ENCODE measurements around the gene ADAMTS9.

ADAMTS9 gene

DNA sequence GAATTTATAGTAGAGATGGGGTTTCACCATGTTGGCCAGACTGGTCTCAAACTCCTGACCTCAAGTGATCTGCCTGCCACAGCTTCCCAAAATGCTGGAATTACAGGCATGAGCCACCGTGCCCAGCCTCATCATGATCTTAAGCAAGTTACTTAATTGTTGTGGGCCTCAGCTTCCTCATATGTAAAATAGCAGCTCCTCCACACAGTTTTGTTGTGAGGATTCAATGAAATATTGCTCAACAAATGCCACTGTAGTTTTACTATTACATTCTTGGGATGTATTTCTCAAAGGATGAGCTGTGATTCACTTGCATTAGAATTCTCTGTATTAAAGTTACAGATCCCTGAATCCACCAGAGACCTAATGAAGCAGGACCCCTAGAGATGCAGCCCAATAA, 168.8 kb downstream of the ADAMTS9 start:
- TF ChIP-seq, protein P1, sequence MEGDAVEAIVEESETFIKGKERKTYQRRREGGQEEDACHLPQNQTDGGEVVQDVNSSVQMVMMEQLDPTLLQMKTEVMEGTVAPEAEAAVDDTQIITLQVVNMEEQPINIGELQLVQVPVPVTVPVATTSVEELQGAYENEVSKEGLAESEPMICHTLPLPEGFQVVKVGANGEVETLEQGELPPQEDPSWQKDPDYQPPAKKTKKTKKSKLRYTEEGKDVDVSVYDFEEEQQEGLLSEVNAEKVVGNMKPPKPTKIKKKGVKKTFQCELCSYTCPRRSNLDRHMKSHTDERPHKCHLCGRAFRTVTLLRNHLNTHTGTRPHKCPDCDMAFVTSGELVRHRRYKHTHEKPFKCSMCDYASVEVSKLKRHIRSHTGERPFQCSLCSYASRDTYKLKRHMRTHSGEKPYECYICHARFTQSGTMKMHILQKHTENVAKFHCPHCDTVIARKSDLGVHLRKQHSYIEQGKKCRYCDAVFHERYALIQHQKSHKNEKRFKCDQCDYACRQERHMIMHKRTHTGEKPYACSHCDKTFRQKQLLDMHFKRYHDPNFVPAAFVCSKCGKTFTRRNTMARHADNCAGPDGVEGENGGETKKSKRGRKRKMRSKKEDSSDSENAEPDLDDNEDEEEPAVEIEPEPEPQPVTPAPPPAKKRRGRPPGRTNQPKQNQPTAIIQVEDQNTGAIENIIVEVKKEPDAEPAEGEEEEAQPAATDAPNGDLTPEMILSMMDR (IDR thresholded peaks at IDR 0.05; ENCODE audit: low read depth, low read length, missing control alignments) = no peak
- in situ Hi-C loops (cut with HindIII; ENCODE audit: low sequenced_read_pairs) = no loop called here
- DNase-seq (ENCODE audit: low read depth) = no peak
- H3K4me3 ChIP-seq (ENCODE audit: low read depth, low read length) = no peak overlapping the region

DNA sequence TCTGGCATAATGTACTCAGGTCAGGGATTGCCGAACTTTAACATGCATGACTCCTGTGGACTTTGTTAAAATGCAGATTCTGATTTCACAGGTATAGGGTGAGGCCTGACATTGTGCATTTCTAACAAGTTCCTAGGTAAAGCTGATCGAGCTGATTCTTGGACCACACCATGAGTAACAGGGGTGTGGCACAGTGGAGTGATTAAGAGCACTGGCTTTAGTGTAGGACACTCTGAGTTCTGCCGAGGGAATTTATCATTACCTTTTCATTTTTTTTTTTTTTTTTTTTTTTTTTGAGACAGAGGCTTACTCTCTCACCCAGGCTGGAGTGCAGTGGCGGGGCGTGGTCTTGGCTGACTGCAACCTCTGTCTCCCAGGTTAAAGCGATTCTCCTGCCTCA, 169.3 kb downstream of the ADAMTS9 start:
- H3K4me3 ChIP-seq (ENCODE audit: low read depth, low read length) = no peak overlapping the region
- no peak for DNase-seq (ENCODE audit: low read depth)
- in situ Hi-C loops (cut with HindIII; ENCODE audit: low sequenced_read_pairs) = no loop called here
- TF ChIP-seq, protein P1 (IDR thresholded peaks at IDR 0.05; ENCODE audit: low read depth, low read length, missing control alignments) = no peak

DNA sequence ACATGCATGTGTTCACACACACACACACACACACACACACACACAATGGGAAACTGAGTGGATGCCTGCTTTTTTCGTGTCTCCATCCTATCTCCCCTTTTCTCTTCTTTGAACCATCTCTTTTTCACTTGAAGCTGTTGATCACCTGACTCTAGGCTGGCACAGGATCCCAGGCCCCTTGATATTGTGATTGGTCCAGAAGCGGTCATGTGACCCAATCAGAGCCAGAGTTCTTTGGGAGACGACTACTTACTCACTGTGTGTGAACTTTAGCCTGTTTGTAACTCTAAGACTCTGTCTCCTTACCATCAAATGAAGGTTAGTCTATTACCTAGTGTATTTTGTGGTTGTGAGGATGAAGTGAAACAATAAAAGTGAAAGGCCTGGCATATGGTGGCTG, 172.9 kb downstream of the ADAMTS9 start:
- DNase-seq (ENCODE audit: low read depth) = no peak
- no peak overlapping the region for H3K4me3 ChIP-seq (ENCODE audit: low read depth, low read length)
- in situ Hi-C loops (cut with HindIII; ENCODE audit: low sequenced_read_pairs) = no loop called here
- TF ChIP-seq, protein P1 (IDR thresholded peaks at IDR 0.05; ENCODE audit: low read depth, low read length, missing control alignments) = no peak

DNA sequence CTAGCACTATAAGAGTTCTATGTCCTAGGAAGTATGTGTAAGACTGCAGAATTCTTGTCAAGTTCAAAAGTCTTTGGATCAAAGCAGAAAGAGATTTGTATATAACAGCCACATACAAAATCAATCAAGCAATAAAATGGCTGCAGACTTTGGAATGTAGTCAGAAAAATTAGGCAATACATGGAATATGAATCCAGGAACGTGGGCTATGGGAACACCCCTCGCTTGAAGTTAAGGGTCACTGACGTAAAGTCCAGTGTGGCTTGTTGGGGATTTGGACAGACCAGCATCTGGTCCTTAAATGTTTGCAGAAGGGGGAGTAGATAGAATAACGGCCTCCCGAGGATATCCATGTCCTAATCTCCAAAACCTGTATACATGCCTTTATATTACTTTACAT, 178.6 kb downstream of the ADAMTS9 start:
- TF ChIP-seq, protein P1 (IDR thresholded peaks at IDR 0.05; ENCODE audit: low read depth, low read length, missing control alignments) = no peak
- DNase-seq (ENCODE audit: low read depth) = no peak
- H3K4me3 ChIP-seq (ENCODE audit: low read depth, low read length) = no peak overlapping the region
- in situ Hi-C loops (cut with HindIII; ENCODE audit: low sequenced_read_pairs) = no loop called here

DNA sequence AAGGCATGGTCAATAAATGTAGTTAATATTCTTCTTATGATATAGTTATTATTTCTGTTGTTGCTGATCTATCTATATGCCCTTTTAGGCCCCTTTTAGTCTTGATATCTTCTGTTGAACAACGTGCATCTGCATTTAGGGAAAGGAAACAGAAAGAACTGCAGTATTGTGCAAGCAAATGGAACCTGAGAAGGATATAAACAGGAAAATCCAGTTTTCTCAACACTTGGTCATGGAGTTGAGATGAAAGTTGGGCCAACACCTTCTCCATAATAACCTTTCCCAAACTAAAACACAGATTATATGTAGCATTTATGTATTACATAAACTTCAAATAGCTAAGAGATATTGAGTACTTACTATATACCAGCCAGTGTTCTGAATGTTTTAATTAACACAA, 179.7 kb downstream of the ADAMTS9 start:
- TF ChIP-seq, protein P1 (IDR thresholded peaks at IDR 0.05; ENCODE audit: low read depth, low read length, missing control alignments) = no peak
- in situ Hi-C loops (cut with HindIII; ENCODE audit: low sequenced_read_pairs) = no loop called here
- no peak for DNase-seq (ENCODE audit: low read depth)
- no peak overlapping the region for H3K4me3 ChIP-seq (ENCODE audit: low read depth, low read length)

DNA sequence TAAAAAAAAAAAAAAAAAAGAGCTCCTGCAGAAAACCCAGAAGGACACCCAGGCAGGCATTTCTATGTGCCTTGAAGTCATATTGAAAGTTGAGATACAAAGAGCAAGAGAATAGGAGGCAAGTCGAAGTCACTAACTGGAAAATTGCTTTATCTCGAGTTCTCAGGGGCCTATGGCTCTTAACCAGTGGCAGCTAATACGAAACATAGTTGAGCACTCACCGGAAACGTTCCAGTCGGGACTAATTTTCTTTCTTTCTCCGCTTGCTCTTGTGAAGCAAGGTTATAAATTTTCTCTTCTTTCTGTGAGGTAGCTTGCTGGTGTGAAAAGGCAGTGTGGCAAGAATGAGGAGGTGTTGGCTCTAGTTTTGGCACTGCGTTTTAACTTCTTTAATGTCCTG, 181.5 kb downstream of the ADAMTS9 start:
- TF ChIP-seq, protein P1 (IDR thresholded peaks at IDR 0.05; ENCODE audit: low read depth, low read length, missing control alignments) = no peak
- in situ Hi-C loops (cut with HindIII; ENCODE audit: low sequenced_read_pairs) = no loop called here
- no peak overlapping the region for H3K4me3 ChIP-seq (ENCODE audit: low read depth, low read length)
- no peak for DNase-seq (ENCODE audit: low read depth)

DNA sequence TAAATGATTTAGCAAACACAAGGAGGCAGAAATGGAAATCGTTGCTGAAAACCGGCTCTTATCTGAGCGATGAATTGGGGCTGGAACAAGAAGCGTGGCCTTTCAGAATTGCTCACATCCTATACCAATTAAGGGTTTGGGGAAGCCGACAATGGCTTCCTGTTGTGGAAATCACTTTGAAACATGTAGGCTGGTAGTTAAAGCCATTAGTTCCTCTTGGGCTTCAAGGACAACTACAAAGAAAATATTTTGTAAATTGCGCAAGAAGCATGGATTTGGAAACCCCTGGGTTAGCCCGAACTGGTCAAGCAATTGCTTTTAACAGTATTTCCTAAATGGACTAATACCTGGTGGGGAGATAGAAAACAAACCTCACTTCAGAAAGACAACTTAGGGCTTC, 182.4 kb downstream of the ADAMTS9 start:
- in situ Hi-C loops (cut with HindIII; ENCODE audit: low sequenced_read_pairs) = no loop called here
- no peak overlapping the region for H3K4me3 ChIP-seq (ENCODE audit: low read depth, low read length)
- TF ChIP-seq, protein P1 (IDR thresholded peaks at IDR 0.05; ENCODE audit: low read depth, low read length, missing control alignments) = no peak
- no peak for DNase-seq (ENCODE audit: low read depth)
